Right atrium auricular region (tissue), 2 donors: Measurements from ENCODE around the gene SNX20. TPM values are rescaled to one million over a fixed set of nuclear protein-coding genes. Genes with fewer than 3 reads are reported as not detected.
A peak's percentile ranks its signal among the peaks of the same experiment; 100 is the strongest.

Experiments
- DNase-seq: peaks from one replicate; pipeline ENCODE4 v3.0.0-alpha.2; 2019; ENCODE audit warnings: low spot score
- H3K27ac ChIP-seq, 2 donors: fragments of 200-600 bp; sonication (generic); 1 replicate in 1 of 2; 2 replicates in 1 of 2; pipeline ENCODE4 v1.5.1; 2016 to 2019
- H3K27me3 ChIP-seq, 2 donors: fragments of 200-600 bp; sonication (generic); one replicate each; pipeline versions ENCODE4 v1.5.1 to v1.6.0; 2017 to 2019
- H3K36me3 ChIP-seq: fragments of 200-600 bp; sonication (generic); one replicate; pipeline ENCODE4 v1.5.1; 2016
- H3K4me1 ChIP-seq, 2 donors: fragments of 200-600 bp; sonication (generic); one replicate each; pipeline versions ENCODE4 v1.5.1 to v1.6.0; 2017 to 2019
- H3K4me3 ChIP-seq, 2 donors: fragments of 200-600 bp; sonication (generic); 1 replicate in 1 of 2; 2 replicates in 1 of 2; pipeline ENCODE4 v1.5.1; 2017 to 2019; ENCODE audit warnings: mild to moderate bottlenecking in 1 of 2, moderate library complexity in 1 of 2
- H3K9me3 ChIP-seq, 2 donors: fragments of 200-600 bp; sonication (generic); one replicate each; pipeline ENCODE4 v1.5.1; 2019
- CTCF ChIP-seq, 2 donors: fragments of 200-600 bp; sonication (generic); IDR thresholded peaks; one replicate each; pipeline ENCODE4 v1.5.1; 2019; ENCODE audit warnings: antibody characterized with exemption in 2 of 2
- total RNA-seq, 2 donors: library from RNA; depleted of rRNA; stranded (reverse); fragments of >200 nt; gene quantifications; one replicate each; pipeline ENCODE4 v1.1.0, GENCODE V29; 2016

Gene SNX20
- total RNA-seq, 2 donors from 2014 or later = 0.89 to 1.9 TPM

- no peak for DNase-seq
- Histone ChIP-seq H3K9me3 (no peaks in the 10 kb centered on the region), H3K27ac (peak overlapping the region; percentile 47 to 70), H3K36me3 (no peaks in the 10 kb centered on the region), H3K4me3 (no peak overlapping the region), H3K4me1 (peaks cover 0 to 38% of the 10 kb centered on the region in 2 donors), H3K27me3 (no peaks in the 10 kb centered on the region)
- TF ChIP-seq CTCF (IDR thresholded peaks at IDR 0.05) = no peak
Observed at GRCh38 chr16:50696126-50696525, 15.0 kb upstream of the SNX20 start.

DNA sequence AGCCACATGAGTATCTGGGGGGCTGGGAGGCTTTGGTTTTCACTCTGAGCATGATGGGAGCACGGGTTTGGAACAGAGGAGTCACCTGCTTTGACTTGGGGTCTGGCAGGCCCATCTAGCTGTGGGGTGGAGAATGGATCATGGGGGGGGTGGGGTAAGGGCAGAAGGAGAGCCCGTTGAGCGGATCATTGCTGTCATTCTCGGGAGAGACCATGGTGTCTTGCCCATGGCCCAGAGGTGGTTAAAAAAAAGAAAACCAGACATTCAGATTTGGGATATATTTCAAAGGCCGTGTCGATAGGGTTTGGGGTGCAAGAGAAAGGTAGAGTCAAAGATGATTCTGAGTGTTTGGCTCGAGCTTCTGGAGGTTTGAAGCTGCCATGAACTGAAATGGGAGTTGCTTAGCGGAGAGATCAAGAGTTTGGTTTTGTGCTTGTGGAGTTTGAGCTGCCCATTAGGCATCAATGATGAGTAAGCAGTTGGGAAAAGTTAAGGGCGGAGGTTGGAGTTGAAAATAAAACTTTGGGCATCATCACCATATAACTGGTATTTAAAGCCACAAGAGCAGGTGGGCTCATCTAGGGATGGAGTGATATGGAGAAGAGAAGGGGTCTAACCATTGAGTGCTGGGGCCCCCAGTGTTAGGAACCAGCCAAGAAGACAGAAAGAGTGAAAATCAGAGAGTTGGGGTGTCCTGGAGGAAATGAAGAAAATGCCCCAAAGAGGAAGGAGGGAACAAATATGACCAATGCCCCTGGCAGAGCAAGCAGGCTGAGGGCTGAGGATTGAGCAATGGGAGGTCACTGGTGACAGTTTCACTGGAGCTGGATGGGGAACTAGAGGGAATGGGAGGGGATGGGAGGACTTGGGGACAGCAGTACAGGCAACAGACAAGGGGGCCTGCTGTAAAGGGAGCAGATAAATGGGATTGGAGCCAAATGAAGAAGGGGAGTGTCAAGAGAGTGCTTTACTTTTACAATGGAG, 14.2 kb upstream of the SNX20 start:
- TF ChIP-seq CTCF (IDR thresholded peaks at IDR 0.05) = no peak
- Histone ChIP-seq H3K27ac (peak overlapping the region; percentile 47 to 70), H3K9me3 (no peaks in the 10 kb centered on the region), H3K36me3 (no peaks in the 10 kb centered on the region), H3K27me3 (no peaks in the 10 kb centered on the region), H3K4me3 (no peak overlapping the region), H3K4me1 (peaks cover 0 to 38% of the 10 kb centered on the region in 2 donors)
- DNase-seq = no peak

DNA sequence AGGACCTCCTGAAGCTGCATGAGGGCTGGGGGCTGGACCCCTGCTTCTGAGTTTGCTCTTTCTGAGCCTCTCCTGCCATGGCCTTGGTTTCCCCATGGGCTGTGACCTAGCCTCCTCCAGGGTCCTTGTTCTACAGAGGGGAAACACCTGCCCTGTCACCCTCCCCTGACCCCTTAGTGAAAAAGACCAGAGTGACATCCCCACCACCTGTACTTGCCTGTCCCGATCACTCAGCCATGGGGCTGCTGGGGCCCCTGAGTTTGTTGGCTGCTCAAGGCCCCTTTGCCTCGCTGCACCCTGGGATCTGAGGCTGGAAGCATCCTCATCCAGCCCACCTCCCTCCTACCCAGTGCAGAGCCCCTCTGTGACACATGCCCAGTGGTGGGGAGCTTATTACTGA, 13.1 kb upstream of the SNX20 start:
- Histone ChIP-seq H3K9me3 (no peaks in the 10 kb centered on the region), H3K27me3 (no peaks in the 10 kb centered on the region), H3K4me3 (peak overlapping the region in 1 of 2 donors; percentile 52), H3K36me3 (no peaks in the 10 kb centered on the region), H3K4me1 (peaks cover 0 to 38% of the 10 kb centered on the region in 2 donors), H3K27ac (no peak overlapping the region)
- TF ChIP-seq CTCF (IDR thresholded peaks at IDR 0.05) = no peak
- DNase-seq = no peak

DNA sequence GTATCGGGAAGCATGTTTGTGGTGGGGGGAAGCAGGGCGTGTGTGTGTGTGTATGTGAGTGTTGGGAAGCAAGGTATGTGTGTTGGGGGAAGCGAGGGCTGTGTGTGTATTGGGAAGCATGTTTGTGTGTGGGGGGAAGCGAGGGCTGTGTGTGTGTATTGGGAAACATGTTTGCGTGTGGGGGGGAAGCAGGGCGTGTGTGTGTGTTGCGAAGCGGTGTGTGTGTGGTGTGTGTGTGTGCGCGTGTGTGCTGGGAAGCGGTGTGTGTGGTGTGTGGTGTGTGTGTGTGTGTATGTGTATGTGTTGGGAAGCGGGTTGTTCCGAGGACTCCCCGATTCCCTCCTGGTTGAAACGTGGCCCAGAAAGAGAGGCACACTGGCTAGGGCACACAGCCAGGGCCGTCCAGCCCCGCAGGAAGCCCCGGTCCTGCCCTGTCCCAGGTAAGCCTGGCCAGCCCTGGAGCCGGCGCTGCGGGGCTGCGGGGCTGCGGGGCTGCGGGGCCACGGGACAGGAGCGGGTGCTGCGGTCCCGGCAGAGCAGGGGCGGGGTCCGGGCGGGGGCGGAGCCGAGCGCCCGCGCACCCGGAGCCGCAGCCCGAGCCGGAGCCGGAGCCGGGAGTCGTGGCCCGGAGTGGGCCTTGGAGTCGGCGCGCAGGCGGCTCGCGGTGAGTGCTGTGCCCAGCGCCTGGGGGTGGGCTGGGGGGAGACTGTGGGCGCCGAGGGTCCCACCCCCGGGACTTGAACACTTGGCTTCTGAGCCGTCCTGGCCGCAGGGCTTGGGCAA, 12.1 kb upstream of the SNX20 start, which contains the start of gene NOD2:
Gene NOD2, plus strand, starts transcription at position 608 of the 783 bp plus-strand sequence. CDS start 5,890 bp downstream, outside the sequence.
- DNase-seq = no peak
- Histone ChIP-seq H3K27me3 (no peaks in the 10 kb centered on the region), H3K4me1 (peaks cover 0 to 39% of the 10 kb centered on the region in 2 donors), H3K9me3 (no peaks in the 10 kb centered on the region), H3K36me3 (no peaks in the 10 kb centered on the region), H3K27ac (peak within 1 kb of the TSS in 1 of 2 donors; percentile 35), H3K4me3 (peak within 1 kb of the TSS; percentile 31 to 52)
- TF ChIP-seq CTCF (IDR thresholded peaks at IDR 0.05) = no peak

- Histone ChIP-seq H3K9me3 (no peaks in the 10 kb centered on the region), H3K27me3 (no peaks in the 10 kb centered on the region), H3K27ac (no peak overlapping the region), H3K4me1 (peaks cover 0 to 38% of the 10 kb centered on the region in 2 donors), H3K36me3 (no peaks in the 10 kb centered on the region), H3K4me3 (no peak overlapping the region)
- TF ChIP-seq CTCF (IDR thresholded peaks at IDR 0.05) = no peak
- no peak for DNase-seq
Observed at GRCh38 chr16:50692644-50692998, 11.5 kb upstream of the SNX20 start.
